Colonic mucosa (tissue), 4 donors: ENCODE results near the gene GRM8. TPM values are rescaled to one million over a fixed set of nuclear protein-coding genes. Genes with fewer than 3 reads are reported as not detected.

Experiments used
- DNase-seq: peaks from one replicate; pipeline ENCODE4 v3.0.0-alpha.2; 2020
- H3K27ac ChIP-seq: fragments of 200-600 bp; one replicate; pipeline ENCODE4 v1.8.0; 2021
- H3K27me3 ChIP-seq: fragments of 200-600 bp; one replicate; pipeline ENCODE4 v1.8.0; 2021
- H3K36me3 ChIP-seq: fragments of 200-600 bp; one replicate; pipeline ENCODE4 v1.8.0; 2021
- H3K4me1 ChIP-seq: fragments of 200-600 bp; one replicate; pipeline ENCODE4 v1.8.0; 2021; ENCODE audit warnings: mild to moderate bottlenecking
- H3K4me3 ChIP-seq: fragments of 200-600 bp; one replicate; pipeline ENCODE4 v1.8.0; 2021
- H3K9ac ChIP-seq, 2 donors: one replicate each; pipeline ENCODE4 v1.7.0; 2013; ENCODE audit warnings: control low read depth in 2 of 2, low read depth in 2 of 2, low read length in 2 of 2
- H3K9me3 ChIP-seq: fragments of 200-600 bp; one replicate; pipeline ENCODE4 v1.8.0; 2021
- intact Hi-C: fragments of 100-400 bp; cut with DNase I; formaldehyde crosslinking; loops from one replicate; pipeline ENCODE4 v1.14.1; 2022
- total RNA-seq, 2 donors: library from RNA; stranded (reverse); fragmentation: NEBNext Ultra II Directional in 1 of 2; extraction: Animal tissue kit (Norgen Biotek cat#: 25700) in 1 of 2; gene quantifications; one replicate each; pipeline ENCODE4 v1.2.1, GENCODE V29; 2021
- TF ChIP-seq, protein P1 (sequence below): fragments of 200-600 bp; IDR thresholded peaks from one replicate; pipeline ENCODE4 v1.8.0; 2022; ENCODE audit warnings: antibody characterized with exemption, mild to moderate bottlenecking
- donor health status: healthy.
- donor health status: DM: no; HTN: no; CAD: no.
- donor health status: DM: no; HTN: no; CAD: no.

The GRM8 gene
- total RNA-seq, 2 donors from 2014 or later: 2.2 to 2.5 TPM

DNA sequence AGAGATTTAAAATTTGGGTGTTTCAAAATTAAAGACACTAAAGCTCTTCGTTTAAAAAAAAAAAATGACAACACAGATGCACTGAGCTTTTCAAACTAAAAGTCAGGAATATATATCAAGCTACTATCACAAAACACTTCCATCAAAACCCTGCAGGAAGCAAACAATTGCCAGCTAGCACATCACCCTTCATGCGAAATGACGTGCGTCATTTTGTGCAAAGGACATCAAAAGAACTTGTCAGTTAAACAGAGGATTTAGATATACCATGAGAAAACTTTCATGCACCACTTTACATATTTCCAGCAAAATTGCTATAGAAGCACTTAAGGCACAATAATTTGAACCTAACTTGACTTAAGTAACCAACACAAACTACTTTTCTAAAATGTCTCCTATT lies 264.7 kb downstream of the GRM8 start:
- H3K4me3 ChIP-seq: no peak overlapping the region
- no peak for DNase-seq
- H3K27ac ChIP-seq: no peak overlapping the region
- TF ChIP-seq, protein P1, sequence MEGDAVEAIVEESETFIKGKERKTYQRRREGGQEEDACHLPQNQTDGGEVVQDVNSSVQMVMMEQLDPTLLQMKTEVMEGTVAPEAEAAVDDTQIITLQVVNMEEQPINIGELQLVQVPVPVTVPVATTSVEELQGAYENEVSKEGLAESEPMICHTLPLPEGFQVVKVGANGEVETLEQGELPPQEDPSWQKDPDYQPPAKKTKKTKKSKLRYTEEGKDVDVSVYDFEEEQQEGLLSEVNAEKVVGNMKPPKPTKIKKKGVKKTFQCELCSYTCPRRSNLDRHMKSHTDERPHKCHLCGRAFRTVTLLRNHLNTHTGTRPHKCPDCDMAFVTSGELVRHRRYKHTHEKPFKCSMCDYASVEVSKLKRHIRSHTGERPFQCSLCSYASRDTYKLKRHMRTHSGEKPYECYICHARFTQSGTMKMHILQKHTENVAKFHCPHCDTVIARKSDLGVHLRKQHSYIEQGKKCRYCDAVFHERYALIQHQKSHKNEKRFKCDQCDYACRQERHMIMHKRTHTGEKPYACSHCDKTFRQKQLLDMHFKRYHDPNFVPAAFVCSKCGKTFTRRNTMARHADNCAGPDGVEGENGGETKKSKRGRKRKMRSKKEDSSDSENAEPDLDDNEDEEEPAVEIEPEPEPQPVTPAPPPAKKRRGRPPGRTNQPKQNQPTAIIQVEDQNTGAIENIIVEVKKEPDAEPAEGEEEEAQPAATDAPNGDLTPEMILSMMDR: no peak
- H3K9me3 ChIP-seq: no peaks in the 10 kb centered on the region
- intact Hi-C loops: no loop called here
- no peaks in the 10 kb centered on the region for H3K27me3 ChIP-seq
- H3K36me3 ChIP-seq: no peaks in the 10 kb centered on the region
- no peaks in the 10 kb centered on the region for H3K4me1 ChIP-seq
- H3K9ac ChIP-seq: no peak overlapping the region

DNA sequence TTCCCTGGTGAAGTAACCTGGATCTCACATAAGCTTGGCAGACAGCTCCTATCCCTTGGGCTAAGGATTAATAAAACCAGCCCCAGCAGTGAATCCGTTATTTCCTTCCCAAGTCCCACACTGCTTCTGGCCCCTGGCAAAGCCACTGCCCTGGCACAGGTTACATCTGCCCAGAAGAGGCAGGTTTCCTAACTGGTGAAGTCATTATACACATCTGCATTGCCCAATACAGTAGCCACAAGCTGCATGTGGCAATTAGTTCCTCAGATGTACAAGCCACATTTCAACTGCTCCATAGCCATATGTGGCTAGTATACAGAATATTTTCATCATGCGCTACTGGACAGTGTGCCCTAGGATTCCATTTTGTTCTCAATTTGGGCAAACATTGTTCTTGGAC lies 273.0 kb downstream of the GRM8 start:
- H3K9me3 ChIP-seq: no peaks in the 10 kb centered on the region
- DNase-seq: no peak

DNA sequence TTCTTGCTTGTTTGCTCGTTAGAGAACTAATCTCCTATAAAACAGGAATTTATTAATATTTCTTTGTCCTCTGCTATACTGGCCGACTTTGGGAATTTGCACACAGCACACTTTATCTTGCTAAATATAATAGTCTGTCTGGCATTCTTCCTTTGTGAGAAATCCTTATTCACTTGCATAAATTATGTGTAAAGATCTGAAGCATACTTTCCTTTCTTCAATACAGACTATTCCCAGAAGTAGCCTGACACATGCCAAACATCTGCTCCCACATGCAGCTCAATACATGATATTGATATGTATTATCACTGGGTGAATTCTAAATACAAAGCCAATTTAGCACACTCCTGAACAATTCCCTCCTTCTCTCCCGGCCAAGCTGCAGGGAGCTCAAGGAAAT lies 273.9 kb downstream of the GRM8 start:
- Histone ChIP-seq H3K36me3 (no peaks in the 10 kb centered on the region), H3K27me3 (no peaks in the 10 kb centered on the region), H3K9ac (no peak overlapping the region), H3K9me3 (no peaks in the 10 kb centered on the region), H3K4me1 (no peaks in the 10 kb centered on the region), H3K27ac (no peak overlapping the region), H3K4me3 (no peak overlapping the region)
- TF ChIP-seq, protein P1: no peak
- DNase-seq: no peak
- intact Hi-C loops: no loop called here

More for the DNA sequence above, 273.0 kb downstream of the GRM8 start:
- Histone ChIP-seq H3K27me3 (no peaks in the 10 kb centered on the region), H3K4me3 (no peak overlapping the region), H3K27ac (no peak overlapping the region), H3K4me1 (no peaks in the 10 kb centered on the region), H3K9ac (no peak overlapping the region), H3K36me3 (no peaks in the 10 kb centered on the region)
- intact Hi-C loops: no loop called here
- TF ChIP-seq, protein P1: no peak

DNA sequence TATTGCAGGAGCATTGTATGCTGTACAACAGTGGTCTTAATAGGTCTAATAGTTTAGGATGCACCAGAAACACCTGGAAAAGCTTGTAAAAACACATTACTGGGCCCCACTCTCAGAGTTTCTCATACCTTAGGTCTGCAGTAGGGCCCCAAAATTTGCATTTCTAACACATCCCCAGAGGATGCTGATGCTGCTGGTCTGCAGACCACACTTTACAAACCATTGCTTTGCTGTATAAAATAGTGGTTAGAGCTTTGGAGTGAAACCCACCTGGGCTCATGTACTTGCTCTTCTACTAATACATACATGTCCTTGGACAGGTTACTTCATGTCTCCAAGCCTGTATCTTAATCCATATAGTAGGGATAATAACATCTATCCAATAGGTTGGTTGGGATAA lies 279.7 kb downstream of the GRM8 start:
- Histone ChIP-seq H3K9ac (no peak overlapping the region), H3K9me3 (no peaks in the 10 kb centered on the region), H3K27ac (no peak overlapping the region), H3K4me3 (no peak overlapping the region), H3K36me3 (no peaks in the 10 kb centered on the region), H3K4me1 (no peaks in the 10 kb centered on the region), H3K27me3 (no peaks in the 10 kb centered on the region)
- TF ChIP-seq, protein P1: no peak
- intact Hi-C loops: no loop called here
- no peak for DNase-seq

DNA sequence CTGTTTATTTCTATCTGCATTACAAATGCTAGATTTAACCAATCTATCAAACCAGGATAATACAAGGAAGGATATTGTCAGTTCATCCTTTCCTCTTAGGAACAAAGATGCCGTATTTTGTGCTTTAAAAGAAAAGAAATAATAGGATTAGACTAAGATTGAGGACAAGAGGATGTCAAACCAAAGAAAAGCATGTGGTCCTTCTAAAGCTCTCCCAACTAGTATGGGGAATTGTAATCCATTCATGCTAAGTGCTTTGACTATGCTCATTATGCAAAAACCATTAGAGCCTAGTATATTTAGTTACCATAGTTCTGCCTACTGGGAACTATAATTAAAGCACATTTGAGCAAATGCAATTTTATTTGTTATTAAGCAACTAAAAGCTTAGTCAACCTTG lies 280.2 kb downstream of the GRM8 start:
- no peak for DNase-seq
- Histone ChIP-seq H3K4me1 (no peaks in the 10 kb centered on the region), H3K4me3 (no peak overlapping the region), H3K27me3 (no peaks in the 10 kb centered on the region), H3K36me3 (no peaks in the 10 kb centered on the region), H3K27ac (no peak overlapping the region), H3K9me3 (no peaks in the 10 kb centered on the region), H3K9ac (no peak overlapping the region)
- TF ChIP-seq, protein P1: no peak
- intact Hi-C loops: no loop called here

DNA sequence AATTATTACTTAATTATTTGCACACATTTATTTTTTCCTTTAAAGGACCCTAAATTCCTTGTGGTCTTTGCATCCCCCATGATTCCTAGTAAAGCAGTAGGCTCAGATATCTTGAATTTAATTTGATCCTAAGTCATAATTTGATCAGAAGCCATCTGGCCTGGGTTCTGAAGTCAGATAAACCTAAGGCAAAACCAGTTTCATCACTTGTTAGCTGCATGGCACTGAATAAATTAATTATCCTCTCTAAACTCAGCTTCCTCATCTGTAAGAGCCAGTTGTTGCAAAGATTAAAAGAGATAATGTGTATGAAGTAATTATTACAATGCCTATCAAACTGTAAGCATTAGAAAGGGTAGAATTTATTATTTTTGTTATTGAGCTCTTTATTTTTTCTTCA lies 293.1 kb downstream of the GRM8 start:
- TF ChIP-seq, protein P1: no peak
- Histone ChIP-seq H3K27ac (no peak overlapping the region), H3K9me3 (no peaks in the 10 kb centered on the region), H3K9ac (no peak overlapping the region), H3K27me3 (no peaks in the 10 kb centered on the region), H3K36me3 (no peaks in the 10 kb centered on the region), H3K4me1 (no peaks in the 10 kb centered on the region), H3K4me3 (no peak overlapping the region)
- intact Hi-C loops: no loop called here
- no peak for DNase-seq
